Activated CD4-positive, alpha-beta T cell treated with anti-CD3 and anti-CD28 coated beads, Interleukin-2, amount 10 ng/mL, durations not matched to agents 7 days and 5 days (primary cell): Measurements from ENCODE around the gene ARHGEF3. TPM values are rescaled to one million over a fixed set of nuclear protein-coding genes. Genes with fewer than 3 reads are reported as not detected.
A peak's percentile ranks its signal among the peaks of the same experiment; 100 is the strongest.

Source experiments
- CTCF ChIA-PET: fragments of 350-600 bp; sonication (Branson Sonifier 250); formaldehyde crosslinking; loops from one replicate; lab custom pipeline; 2021; ENCODE audit warnings: antibody characterized with exemption; lab: Charles Lee
- POLR2A ChIA-PET: fragments of 350-600 bp; sonication (Branson Sonifier 250); formaldehyde crosslinking; loops from one replicate; lab custom pipeline; 2021; ENCODE audit warnings: antibody characterized with exemption; lab: Charles Lee
- DNase-seq: peaks from one replicate; pipeline ENCODE4 v3.0.0-alpha.2; 2020
- H3K27ac Mint-ChIP-seq: one replicate; pipeline ENCODE4 v1.8.0; 2021; ENCODE audit warnings: mild to moderate bottlenecking, moderate library complexity, mixed read lengths
- H3K27me3 Mint-ChIP-seq: one replicate; pipeline ENCODE4 v1.8.0; 2021; ENCODE audit warnings: mixed read lengths
- H3K36me3 Mint-ChIP-seq: one replicate; pipeline ENCODE4 v1.8.0; 2021; ENCODE audit warnings: low read depth, mixed read lengths
- H3K4me1 Mint-ChIP-seq: one replicate; pipeline ENCODE4 v1.8.0; 2021; ENCODE audit warnings: mixed read lengths
- H3K4me3 Mint-ChIP-seq: one replicate; pipeline ENCODE4 v1.8.0; 2021; ENCODE audit warnings: mild to moderate bottlenecking, moderate library complexity, mixed read lengths
- H3K9me3 Mint-ChIP-seq: one replicate; pipeline ENCODE4 v1.8.0; 2021; ENCODE audit warnings: mixed read lengths
- total RNA-seq, 2 experiments: library from RNA; stranded (reverse); gene quantifications; one replicate each; pipeline ENCODE4 v1.2.3, GENCODE V29; 2021

The ARHGEF3 gene
- total RNA-seq, 2 experiments from 2014 or later: 102 to 109 TPM

- H3K9me3 Mint-ChIP-seq: peaks cover 19% of the 10 kb centered on the region
- DNase-seq: no peak
These were observed 119.7 kb downstream of the ARHGEF3 start for GRCh38 chr3:56681984-56682461.

GRCh38 chr3:56680054-56680580 lies 121.6 kb downstream of the ARHGEF3 start:
- H3K36me3 Mint-ChIP-seq: peaks cover 70% of the 10 kb centered on the region
- peaks cover 19% of the 10 kb centered on the region for H3K9me3 Mint-ChIP-seq
- H3K27ac Mint-ChIP-seq: no peak overlapping the region
- peaks cover 51% of the 10 kb centered on the region for H3K4me1 Mint-ChIP-seq
- ChIA-PET CTCF (interaction anchor here (0.5 to 1.0 kb wide), 2 partner anchors 32 to 284 kb away, joined by 3 to 4 read pairs; no protein-coding TSS in a partner anchor), POLR2A (no interaction called here)
- DNase-seq: no peak
- H3K4me3 Mint-ChIP-seq: no peak overlapping the region
- H3K27me3 Mint-ChIP-seq: no peaks in the 10 kb centered on the region

More at GRCh38 chr3:56681984-56682461, 119.7 kb downstream of the ARHGEF3 start:
- H3K27me3 Mint-ChIP-seq: no peaks in the 10 kb centered on the region
- peak overlapping the region; percentile 99 for H3K27ac Mint-ChIP-seq
- H3K4me3 Mint-ChIP-seq: peak overlapping the region; percentile 97
- ChIA-PET POLR2A (interaction anchor here (0.7 to 1.6 kb wide), 6 partner anchors 11 to 335 kb away, joined by 3 to 7 read pairs (median 4); no protein-coding TSS in a partner anchor), CTCF (interaction anchor here (0.7 to 2.0 kb wide), 4 partner anchors 9 to 118 kb away, joined by 4 to 9 read pairs (median 6); no protein-coding TSS in a partner anchor)
- H3K4me1 Mint-ChIP-seq: peaks cover 49% of the 10 kb centered on the region
- peaks cover 62% of the 10 kb centered on the region for H3K36me3 Mint-ChIP-seq

Other genes starting within 250 kb of the ARHGEF3 start
- 10 to 100 TPM; 38.2 to 40.0 TPM for gene CCDC66, start 244.8 kb downstream of the ARHGEF3 start, total RNA-seq
- 10 to 100 TPM; 60.4 TPM for gene TASOR, start 118.7 kb downstream of the ARHGEF3 start, total RNA-seq